NCI-H2107 treated with DMSO at 0.1 percent for 48 hours (cell line): ENCODE data around the gene ACOX2.

Source experiments
- DNase-seq: peaks from one replicate; lab custom pipeline; 2025; ENCODE audit not compliant: unreplicated experiment; lab: John Stamatoyannopoulos, UW

ACOX2 gene

GRCh38 chr3:58474967-58475578 is 61.9 kb downstream of the ACOX2 start:
- DNase-seq = no peak

- DNase-seq = no peak
Observed at GRCh38 chr3:58474348-58474911, 62.6 kb downstream of the ACOX2 start.

- DNase-seq = no peak
Observed at GRCh38 chr3:58473275-58473674, 63.7 kb downstream of the ACOX2 start.

- DNase-seq = peak; percentile 75
Observed at GRCh38 chr3:58471025-58471887, 65.7 kb downstream of the ACOX2 start.

GRCh38 chr3:58470363-58471024 is 66.5 kb downstream of the ACOX2 start:
- no peak for DNase-seq

GRCh38 chr3:58469096-58469495 is 67.9 kb downstream of the ACOX2 start:
- DNase-seq = no peak

GRCh38 chr3:58466899-58467563 is 70.0 kb downstream of the ACOX2 start:
- DNase-seq = no peak

GRCh38 chr3:58464866-58465265 is 72.1 kb downstream of the ACOX2 start:
- no peak for DNase-seq

DNA sequence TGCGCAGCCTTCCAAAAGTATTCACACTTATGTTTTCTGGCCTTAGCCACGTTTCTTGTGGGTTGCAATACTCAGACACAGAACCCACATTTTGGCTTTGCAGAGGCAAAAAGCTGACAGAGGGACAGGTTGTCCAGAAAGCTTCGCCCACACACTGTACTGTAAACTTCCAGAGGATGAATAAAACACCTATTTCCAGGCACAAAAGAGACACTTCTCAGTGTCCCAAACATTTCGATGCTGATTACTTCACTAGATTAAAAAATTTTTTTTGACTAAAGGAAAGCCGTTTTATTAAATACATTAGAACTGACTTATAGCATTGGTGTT is 73.1 kb downstream of the ACOX2 start:
- DNase-seq = no peak

GRCh38 chr3:58463181-58463941 is 73.6 kb downstream of the ACOX2 start:
- peak; percentile 42 for DNase-seq

DNA sequence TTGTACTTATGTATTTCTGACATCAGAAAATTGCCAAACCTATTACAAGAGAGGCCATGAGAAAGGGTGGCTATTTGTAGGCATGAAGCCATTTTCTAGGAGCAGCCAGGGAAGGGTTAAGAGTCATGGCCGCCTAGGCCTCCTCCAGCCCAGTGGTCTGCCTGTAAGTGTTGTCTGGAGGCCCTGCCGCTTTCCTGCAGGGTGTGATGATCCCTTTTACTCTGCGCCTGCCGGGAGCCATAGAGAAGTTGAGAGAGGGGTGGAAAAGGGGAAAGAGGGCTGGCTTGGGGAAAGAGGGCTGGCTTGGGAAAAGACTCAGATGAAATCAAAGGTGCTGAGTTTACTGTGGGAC is 74.2 kb downstream of the ACOX2 start:
- DNase-seq = no peak

DNA sequence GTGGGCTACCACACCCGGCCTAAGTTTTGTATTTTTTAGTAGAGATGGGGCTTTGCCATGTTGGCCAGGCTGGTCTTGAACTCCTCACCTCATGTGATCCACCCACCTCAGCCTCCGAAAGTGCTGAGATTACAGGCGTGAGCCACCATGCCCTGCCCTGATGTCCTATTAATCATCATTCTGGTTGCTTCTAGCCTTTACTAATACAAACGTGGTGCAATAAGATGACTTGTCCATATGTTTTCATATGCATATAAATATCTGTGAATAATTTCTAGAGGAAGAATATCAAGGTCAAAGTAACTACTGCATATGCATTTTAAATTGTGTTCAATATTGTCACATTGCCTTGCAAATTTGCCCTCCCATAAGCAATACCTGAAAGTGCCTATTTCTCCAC is 77.8 kb downstream of the ACOX2 start:
- DNase-seq = no peak
